Keratinocyte (primary cell): ENCODE results near the gene SEMA3D. TPM values are rescaled to one million over a fixed set of nuclear protein-coding genes. Genes with fewer than 3 reads are reported as not detected.

Source experiments
- DNase-seq: peaks from one replicate; pipeline ENCODE4 v3.0.0-alpha.2; 2011; ENCODE audit warnings: low read depth, missing footprints, low spot score
- FAIRE-seq: peaks from 2 replicates; lab custom pipeline; 2011; peaks lifted over from hg19 to GRCh38; lab: Jason Lieb, UNC
- H2AFZ ChIP-seq: 2 replicates; pipeline ENCODE4 v1.6.0; 2012; ENCODE audit warnings: low read length, control low read depth, inconsistent platforms; ENCODE audit not compliant: control insufficient read depth
- H3K27ac ChIP-seq: 2 replicates; pipeline ENCODE4 v1.5.1; 2011; ENCODE audit warnings: low read length; ENCODE audit not compliant: control insufficient read depth, insufficient read depth
- H3K27me3 ChIP-seq: 3 replicates; pipeline ENCODE4 v1.6.0; 2011; ENCODE audit warnings: low read length; ENCODE audit not compliant: control insufficient read depth, insufficient read depth; ENCODE audit errors: extremely low read depth
- H3K36me3 ChIP-seq, 2 experiments: 2 replicates in 1 of 2; 3 replicates in 1 of 2; pipeline ENCODE4 v1.5.1; 2011; ENCODE audit warnings: low read length in 2 of 2, mild to moderate bottlenecking in 1 of 2; ENCODE audit not compliant: control insufficient read depth in 2 of 2, insufficient read depth in 2 of 2; ENCODE audit errors: extremely low read depth in 1 of 2
- H3K4me1 ChIP-seq: 3 replicates; pipeline ENCODE4 v1.5.1; 2011; ENCODE audit warnings: low read length; ENCODE audit not compliant: control insufficient read depth, insufficient read depth; ENCODE audit errors: extremely low read depth
- H3K4me2 ChIP-seq: 3 replicates; pipeline ENCODE4 v1.6.0; 2011; ENCODE audit warnings: low read depth, low read length; ENCODE audit not compliant: control insufficient read depth, insufficient read depth; ENCODE audit errors: extremely low read depth
- H3K4me3 ChIP-seq, 3 experiments: fragments of 200-600 bp in 1 of 3; sonication (generic) in 1 of 3; 2 replicates in 2 of 3; 3 replicates in 1 of 3; pipeline ENCODE4 v1.5.1; 2011 to 2016; ENCODE audit warnings: low read length in 3 of 3, mild to moderate bottlenecking in 3 of 3, control low read depth in 2 of 3, inconsistent platforms in 1 of 3, low read depth in 1 of 3, mixed read lengths in 1 of 3, mixed run types in 1 of 3, moderate library complexity in 1 of 3; ENCODE audit not compliant: control insufficient read depth in 2 of 3, insufficient read depth in 2 of 3; ENCODE audit errors: extremely low read depth in 1 of 3
- H3K79me2 ChIP-seq: 2 replicates; pipeline ENCODE4 v1.6.0; 2012; ENCODE audit warnings: low read length; ENCODE audit not compliant: control insufficient read depth, insufficient read depth
- H3K9ac ChIP-seq: 3 replicates; pipeline ENCODE4 v1.6.0; 2011; ENCODE audit warnings: low read length; ENCODE audit not compliant: control insufficient read depth, insufficient read depth; ENCODE audit errors: extremely low read depth
- H3K9me1 ChIP-seq: 3 replicates; pipeline ENCODE4 v1.6.0; 2011; ENCODE audit warnings: low read length; ENCODE audit not compliant: control insufficient read depth, insufficient read depth; ENCODE audit errors: extremely low read depth
- H3K9me3 ChIP-seq: 2 replicates; pipeline ENCODE4 v1.5.1; 2012; ENCODE audit warnings: low read depth, low read length; ENCODE audit not compliant: control insufficient read depth
- H4K20me1 ChIP-seq: 3 replicates; pipeline ENCODE4 v1.6.0; 2011; ENCODE audit warnings: low read length; ENCODE audit not compliant: control insufficient read depth, insufficient read depth; ENCODE audit errors: extremely low read depth
- EZH2 ChIP-seq: IDR thresholded peaks from one replicate; pipeline ENCODE4 v1.6.1; 2012; ENCODE audit warnings: inconsistent platforms, mild to moderate bottlenecking, low read length, moderate library complexity
- dilution Hi-C: fragments of 300-500 bp; cut with MboI; formaldehyde crosslinking; loops from one replicate; pipeline ENCODE4 v1.7.0; 2020; ENCODE audit warnings: low sequenced_read_pairs; ENCODE audit not compliant: extremely low pct_ligation_motif_present
- polyA plus RNA-seq, 5 experiments: library from polyadenylated mRNA; depleted of rRNA in 3 of 5; stranded (reverse) in 3 of 5; stranded (forward) in 1 of 5; unstranded in 1 of 5; fragments of >200 nt; gene quantifications; 1 replicate in 1 of 5; 2 replicates in 3 of 5; 3 replicates in 1 of 5; pipeline versions ENCODE4 v1.2.1 to v1.2.3, GENCODE V29; 2011 to 2012; ENCODE audit warnings: missing spikeins in 2 of 5, low read depth in 1 of 5, low replicate concordance in 1 of 5
- TF ChIP-seq, protein P1 (sequence below), 3 experiments: IDR thresholded peaks in 1 of 3; conservative IDR thresholded peaks in 1 of 3; optimal IDR thresholded peaks in 1 of 3; 2 replicates in 2 of 3; 3 replicates in 1 of 3; pipeline versions ENCODE3 to v1.5.1; 2011; ENCODE audit warnings: low read length in 3 of 3, mild to moderate bottlenecking in 3 of 3, moderate library complexity in 2 of 3, control low read depth in 1 of 3, inconsistent platforms in 1 of 3; ENCODE audit not compliant: insufficient read depth in 2 of 3; ENCODE audit errors: extremely low read depth in 1 of 3

SEMA3D gene
- polyA plus RNA-seq, 1 donor (not counting 4 experiments of a cell fraction or from before 2014, with no cell fraction given): 5.2 TPM

DNA sequence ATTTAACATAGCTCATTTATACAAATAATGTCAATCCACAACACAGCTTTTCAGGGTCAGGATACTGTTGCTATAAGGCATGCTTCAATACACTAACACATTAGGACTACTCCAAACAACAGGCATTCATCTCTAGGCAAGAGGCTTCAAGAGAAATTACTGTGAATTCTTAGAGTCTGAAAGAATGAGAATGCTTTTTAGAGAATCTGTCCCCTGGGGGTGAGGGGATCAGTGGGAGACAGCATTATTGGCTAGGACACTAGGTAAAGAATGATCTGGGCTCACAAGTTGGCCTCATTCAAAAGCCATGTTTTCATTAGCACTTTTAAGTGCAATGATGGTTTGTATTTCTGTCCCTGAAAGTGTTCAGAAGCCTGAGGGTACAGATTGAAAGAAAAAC is 132.6 kb downstream of the SEMA3D start:
- dilution Hi-C loops: loop anchor here (25.0 kb wide), 1 partner anchor 133 kb away; the partner anchor contains the start of gene SEMA3D
- Histone ChIP-seq H3K79me2 (no peaks in the 10 kb centered on the region), H3K4me2 (no peak overlapping the region), H3K27ac (no peak overlapping the region), H2AFZ (peak overlapping the region; percentile 80), H3K4me3 (no peak overlapping the region), H3K4me1 (peaks cover 15% of the 10 kb centered on the region), H3K36me3 (no peaks in the 10 kb centered on the region), H3K9me3 (no peaks in the 10 kb centered on the region), H3K27me3 (no peaks in the 10 kb centered on the region), H4K20me1 (no peaks in the 10 kb centered on the region), H3K9me1 (no peaks in the 10 kb centered on the region), H3K9ac (no peak overlapping the region)
- TF ChIP-seq EZH2: no peak
- TF ChIP-seq, protein P1, sequence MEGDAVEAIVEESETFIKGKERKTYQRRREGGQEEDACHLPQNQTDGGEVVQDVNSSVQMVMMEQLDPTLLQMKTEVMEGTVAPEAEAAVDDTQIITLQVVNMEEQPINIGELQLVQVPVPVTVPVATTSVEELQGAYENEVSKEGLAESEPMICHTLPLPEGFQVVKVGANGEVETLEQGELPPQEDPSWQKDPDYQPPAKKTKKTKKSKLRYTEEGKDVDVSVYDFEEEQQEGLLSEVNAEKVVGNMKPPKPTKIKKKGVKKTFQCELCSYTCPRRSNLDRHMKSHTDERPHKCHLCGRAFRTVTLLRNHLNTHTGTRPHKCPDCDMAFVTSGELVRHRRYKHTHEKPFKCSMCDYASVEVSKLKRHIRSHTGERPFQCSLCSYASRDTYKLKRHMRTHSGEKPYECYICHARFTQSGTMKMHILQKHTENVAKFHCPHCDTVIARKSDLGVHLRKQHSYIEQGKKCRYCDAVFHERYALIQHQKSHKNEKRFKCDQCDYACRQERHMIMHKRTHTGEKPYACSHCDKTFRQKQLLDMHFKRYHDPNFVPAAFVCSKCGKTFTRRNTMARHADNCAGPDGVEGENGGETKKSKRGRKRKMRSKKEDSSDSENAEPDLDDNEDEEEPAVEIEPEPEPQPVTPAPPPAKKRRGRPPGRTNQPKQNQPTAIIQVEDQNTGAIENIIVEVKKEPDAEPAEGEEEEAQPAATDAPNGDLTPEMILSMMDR (optimal IDR thresholded peaks at IDR 0.05 in 1 of 3, IDR thresholded peaks at IDR 0.05 in 1 of 3, conservative IDR thresholded peaks at IDR 0.05 in 1 of 3; ENCODE audit: extremely low read depth in 1 of 3, insufficient read depth in 2 of 3, low read length in 3 of 3): no peak
- DNase-seq (no peak), FAIRE-seq (no peak)

DNA sequence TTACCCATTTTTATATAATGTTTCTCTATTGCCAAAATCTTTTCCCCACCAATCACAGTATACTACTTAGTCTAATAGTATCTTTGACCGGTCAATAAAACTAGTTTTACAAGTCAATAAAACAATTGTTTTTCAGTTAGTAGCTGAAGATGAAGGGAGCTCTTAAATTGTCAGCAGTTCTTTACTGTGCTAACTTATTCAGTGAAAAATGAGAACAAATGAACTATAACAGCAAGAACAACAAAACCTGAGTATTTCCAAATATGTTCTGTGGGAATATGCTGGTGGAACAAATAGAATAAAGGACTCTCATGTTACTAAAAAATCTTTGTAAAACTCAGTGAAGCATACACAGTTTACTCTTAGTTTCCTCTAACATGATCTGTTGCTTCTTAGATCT is 134.0 kb downstream of the SEMA3D start:
- Histone ChIP-seq H2AFZ (no peak overlapping the region), H4K20me1 (no peaks in the 10 kb centered on the region), H3K4me1 (peaks cover 15% of the 10 kb centered on the region), H3K9ac (no peak overlapping the region), H3K27ac (no peak overlapping the region), H3K9me1 (no peaks in the 10 kb centered on the region), H3K4me3 (no peak overlapping the region), H3K27me3 (no peaks in the 10 kb centered on the region), H3K9me3 (no peaks in the 10 kb centered on the region), H3K79me2 (no peaks in the 10 kb centered on the region), H3K36me3 (no peaks in the 10 kb centered on the region), H3K4me2 (no peak overlapping the region)
- FAIRE-seq (no peak), DNase-seq (no peak)
- dilution Hi-C loops: loop anchor here (25.0 kb wide), 1 partner anchor 134 kb away; the partner anchor contains the start of gene SEMA3D
- TF ChIP-seq EZH2: no peak
- TF ChIP-seq, protein P1 (optimal IDR thresholded peaks at IDR 0.05 in 1 of 3, IDR thresholded peaks at IDR 0.05 in 1 of 3, conservative IDR thresholded peaks at IDR 0.05 in 1 of 3; ENCODE audit: extremely low read depth in 1 of 3, insufficient read depth in 2 of 3, low read length in 3 of 3): no peak
